HEK293 (cell line): Measurements from ENCODE around the gene TSPAN10.

Experiments used
- ATF2 ChIP-seq: fragments of 450-650 bp; formaldehyde crosslinking; IDR thresholded peaks from 2 replicates; pipeline ENCODE4 v1.5.1; 2016; ENCODE audit warnings: missing biosample characterization, missing genetic modification characterization, low read depth
- CTCF ChIP-seq: fragments of 450-650 bp; formaldehyde crosslinking; IDR thresholded peaks from 2 replicates; pipeline ENCODE4 v1.5.1; 2016; ENCODE audit warnings: missing biosample characterization, missing genetic modification characterization
- HOXA7 ChIP-seq: sonication (generic); formaldehyde crosslinking; IDR thresholded peaks from 2 replicates; pipeline ENCODE4 v1.8.1; 2022; ENCODE audit warnings: missing genetic modification reagents, borderline replicate concordance
- REPIN1 ChIP-seq: fragments of 450-650 bp; formaldehyde crosslinking; IDR thresholded peaks from 2 replicates; pipeline ENCODE4 v1.5.1; 2017; ENCODE audit warnings: missing biosample characterization, missing genetic modification characterization, low read depth
- ZIC2 ChIP-seq: fragments of 450-650 bp; formaldehyde crosslinking; IDR thresholded peaks from 2 replicates; pipeline ENCODE4 v1.5.1; 2016; ENCODE audit warnings: missing biosample characterization, missing genetic modification characterization
- ZNF223 ChIP-seq: fragments of 450-650 bp; formaldehyde crosslinking; IDR thresholded peaks from 2 replicates; pipeline ENCODE4 v1.5.1; 2016; ENCODE audit warnings: missing biosample characterization, missing genetic modification characterization
- ZNF510 ChIP-seq: fragments of 450-650 bp; formaldehyde crosslinking; IDR thresholded peaks from 2 replicates; pipeline ENCODE4 v1.5.1; 2018; ENCODE audit warnings: mild to moderate bottlenecking, missing genetic modification characterization, missing biosample characterization; ENCODE audit not compliant: insufficient replicate concordance
- ZNF639 ChIP-seq: fragments of 450-650 bp; formaldehyde crosslinking; IDR thresholded peaks from 2 replicates; pipeline ENCODE4 v1.5.1; 2016; ENCODE audit warnings: missing biosample characterization, missing genetic modification characterization
- ZNF776 ChIP-seq: fragments of 450-650 bp; formaldehyde crosslinking; IDR thresholded peaks from 2 replicates; pipeline ENCODE4 v1.5.0; 2017; ENCODE audit warnings: missing biosample characterization, missing genetic modification characterization, borderline replicate concordance

GRCh38 chr17:81697261-81698044, 60.5 kb downstream of the TSPAN10 start:
- TF ChIP-seq CTCF (tag by site-specific recombination), result no peak
- TF ChIP-seq ZNF223, result no peak
- no peak for TF ChIP-seq REPIN1 (tag by site-specific recombination)
- TF ChIP-seq HOXA7, result no peak
- no peak for TF ChIP-seq ATF2 (tag by site-specific recombination)
- no peak; the same call in 1 of the 2 replicates for TF ChIP-seq ZNF639
- no peak for TF ChIP-seq ZIC2
- no peak for TF ChIP-seq ZNF776 (tag by site-specific recombination)
- TF ChIP-seq ZNF510, result no peak
